HG03520 (cell line): Measurements from ENCODE around the gene FOXK2.
"Not testable (repeated sequence)": the region's sequence is repeated elsewhere in the genome, so short reads cannot be mapped to it uniquely, and the experiment has no call there.

Source experiments
- ATAC-seq: cut with Tn5 transposase; IDR thresholded peaks from one replicate; pipeline ENCODE4 v1.9.1; 2021; ENCODE audit warnings: mild to moderate bottlenecking, moderate library complexity; ENCODE audit not compliant: unreplicated experiment

The FOXK2 gene

DNA sequence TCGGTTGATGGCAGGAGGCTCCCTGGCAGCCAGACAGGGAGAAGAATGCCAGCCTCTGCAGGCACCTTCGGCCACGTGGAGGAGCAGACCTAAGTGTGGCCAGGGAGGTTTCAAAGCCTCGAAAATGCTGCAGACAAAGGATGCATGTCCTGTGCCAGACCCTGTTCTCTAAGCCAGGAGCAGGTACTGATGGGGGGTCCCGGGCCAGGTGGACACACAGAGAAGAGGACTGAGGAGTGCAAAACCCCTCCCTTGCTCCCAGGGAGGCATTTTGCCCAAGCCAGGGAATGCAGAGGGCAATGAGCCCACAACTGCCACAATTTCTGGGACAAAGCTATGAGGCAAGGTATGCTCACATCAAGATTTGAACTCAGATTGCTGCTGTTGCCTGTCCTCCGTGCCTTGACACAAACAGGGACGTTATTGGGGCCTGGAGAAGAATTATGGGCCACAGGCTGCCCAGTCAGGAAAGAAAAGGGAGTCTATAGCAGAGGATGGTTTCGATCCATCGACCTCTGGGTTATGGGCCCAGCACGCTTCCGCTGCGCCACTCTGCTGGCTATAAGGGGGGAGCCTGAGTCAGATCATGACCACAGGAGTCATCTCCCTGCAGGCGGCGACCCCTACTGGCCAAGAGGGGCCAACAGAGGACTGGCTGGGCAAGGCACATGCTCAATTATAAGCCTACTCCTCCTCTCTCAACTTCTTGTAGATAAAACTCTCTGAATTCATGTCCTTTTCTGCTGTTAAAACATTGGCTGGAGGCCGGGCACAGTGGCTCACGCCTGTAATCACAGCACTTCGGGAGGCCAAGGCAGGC is 25.1 kb upstream of the FOXK2 start:
- peak; percentile 46 for ATAC-seq

DNA sequence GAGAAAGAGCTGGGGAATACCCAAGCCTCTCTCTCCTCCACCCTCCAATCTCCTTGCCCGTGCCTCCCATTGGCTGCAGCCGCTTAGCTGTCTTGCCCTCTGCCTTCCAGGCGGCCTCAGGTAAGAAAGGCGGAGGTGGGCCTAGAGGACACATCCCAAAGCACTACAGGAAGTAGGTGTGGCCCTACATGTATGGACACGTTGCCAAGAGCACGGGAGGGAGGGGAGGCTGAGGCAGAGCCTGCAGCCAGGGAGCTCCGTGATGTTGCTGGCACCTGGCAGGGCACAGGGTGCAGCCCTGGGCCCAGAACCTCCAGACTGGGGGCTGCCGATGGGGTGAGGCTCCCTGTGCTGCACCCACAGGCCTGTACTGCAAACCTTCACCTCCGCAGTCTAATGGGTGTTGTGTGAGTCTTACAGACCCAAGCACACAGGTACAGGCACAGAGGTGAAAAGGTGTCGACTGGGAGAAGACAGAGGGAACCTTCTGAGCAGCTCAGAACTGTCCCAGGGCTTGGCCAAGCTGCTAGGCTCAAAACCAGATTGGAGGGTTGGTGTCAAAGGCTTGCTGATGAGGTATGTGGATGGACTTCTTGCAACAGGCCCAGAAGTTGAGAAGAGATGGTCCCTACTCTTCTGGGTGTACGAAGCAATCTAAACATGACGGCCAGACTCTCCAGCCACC is 23.5 kb upstream of the FOXK2 start:
- no peak for ATAC-seq

DNA sequence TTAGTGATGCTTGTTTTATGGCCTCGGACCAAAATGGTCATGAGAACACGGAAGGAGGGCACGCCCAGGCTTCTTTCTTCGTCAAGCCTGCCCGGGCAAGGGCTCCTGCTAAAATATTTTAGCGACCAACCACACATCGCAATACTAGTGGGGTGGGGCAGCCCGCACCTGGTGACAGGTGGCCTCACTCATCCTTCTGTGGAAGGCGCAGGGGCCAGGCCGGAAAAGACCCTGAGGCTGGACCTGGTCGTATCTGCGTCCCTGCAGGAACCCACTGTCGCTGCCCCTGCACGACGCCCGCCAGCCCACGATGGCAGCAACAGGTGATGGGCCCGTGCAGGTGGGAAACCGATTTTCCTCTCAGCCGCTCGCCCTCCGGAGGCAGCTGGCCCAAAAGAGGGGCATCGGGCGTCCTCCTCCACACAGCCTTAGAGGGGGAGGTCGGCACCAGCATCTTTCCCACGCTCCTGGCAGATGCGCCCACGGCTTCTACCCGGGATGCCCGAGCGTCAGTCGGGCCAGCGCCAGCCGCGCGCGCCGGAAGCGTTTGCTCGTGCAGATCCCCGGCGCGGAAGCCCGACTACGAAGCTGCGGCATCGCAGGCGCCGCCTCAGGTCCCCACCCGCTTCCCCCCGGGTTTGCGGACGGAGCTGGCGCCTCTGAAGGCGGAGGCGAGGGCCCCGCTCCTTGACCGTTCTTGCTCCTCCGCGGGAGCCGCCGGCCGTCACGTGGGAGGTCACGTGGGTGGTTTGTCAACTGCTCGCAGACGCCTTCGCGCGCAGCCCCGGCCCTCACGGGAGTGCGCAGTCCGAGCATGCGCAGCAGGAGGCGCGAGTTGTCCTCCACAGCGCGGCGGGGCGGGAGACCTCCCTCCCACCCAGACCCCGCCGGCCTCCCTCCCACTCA is 22.8 kb upstream of the FOXK2 start:
- peak; percentile 47 for ATAC-seq

DNA sequence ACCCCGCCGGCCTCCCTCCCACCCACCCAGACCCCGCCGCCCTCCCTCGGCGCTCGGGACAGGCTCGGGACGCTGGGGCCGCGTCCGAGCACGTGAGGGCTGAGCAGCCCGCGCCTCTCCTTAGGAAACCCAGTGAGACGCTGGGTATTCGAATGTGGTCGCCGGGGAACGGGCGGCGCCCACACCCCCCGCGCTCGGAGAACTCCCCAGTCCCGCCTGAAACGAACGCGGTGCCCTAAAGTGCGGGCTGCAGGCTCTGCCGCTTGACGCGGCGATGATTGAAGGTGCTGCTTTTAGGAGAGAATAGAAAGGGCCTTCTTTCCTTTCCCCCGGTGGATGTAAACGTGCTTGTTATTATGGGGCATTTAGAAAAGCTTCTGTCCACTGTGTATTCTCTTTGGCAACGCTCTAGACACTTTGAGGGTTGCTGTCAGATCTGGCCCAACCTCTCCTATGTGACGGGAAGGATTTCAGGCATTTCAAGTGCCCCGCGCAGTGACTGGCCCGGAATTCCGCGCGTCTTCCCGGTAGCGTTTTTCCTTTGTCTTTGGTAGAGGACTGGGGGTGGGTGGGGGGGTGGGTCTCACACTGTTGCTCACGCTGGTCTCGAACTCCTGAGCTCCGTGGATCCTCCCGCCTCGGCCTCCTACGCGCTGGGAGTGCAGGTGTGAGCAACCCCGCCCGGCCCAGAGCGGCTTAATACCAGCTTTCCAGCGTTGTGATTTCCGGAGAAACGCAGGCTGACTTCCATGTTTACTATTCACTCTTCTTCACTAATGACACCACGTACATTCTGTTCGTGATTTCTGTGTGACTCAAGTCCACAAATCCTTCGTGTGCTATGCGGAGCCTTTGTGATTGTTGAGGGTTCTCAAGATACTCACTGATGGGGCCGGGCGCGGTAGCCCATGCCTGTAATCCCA is 21.8 kb upstream of the FOXK2 start:
- peak; percentile 12 for ATAC-seq

DNA sequence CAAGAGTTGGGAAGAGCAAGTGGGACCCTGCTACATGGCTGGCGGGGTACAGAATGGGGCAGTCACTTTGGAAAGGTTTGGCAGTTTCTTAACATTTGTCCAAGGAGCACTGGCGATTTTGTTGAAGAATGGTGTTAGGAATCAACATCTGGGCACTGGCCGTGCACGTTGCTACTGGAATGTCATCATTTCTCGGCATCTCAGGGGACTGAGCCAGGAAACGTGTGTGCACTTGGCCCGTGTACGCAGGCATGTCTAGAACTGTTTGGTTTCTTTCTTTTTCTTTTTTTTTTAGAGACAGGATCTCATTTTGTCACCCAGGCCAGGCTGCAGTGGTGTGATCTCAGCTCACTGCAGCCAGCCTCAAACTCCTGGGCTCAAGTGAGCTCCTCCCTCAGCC is 17.3 kb upstream of the FOXK2 start:
- ATAC-seq, result no peak

DNA sequence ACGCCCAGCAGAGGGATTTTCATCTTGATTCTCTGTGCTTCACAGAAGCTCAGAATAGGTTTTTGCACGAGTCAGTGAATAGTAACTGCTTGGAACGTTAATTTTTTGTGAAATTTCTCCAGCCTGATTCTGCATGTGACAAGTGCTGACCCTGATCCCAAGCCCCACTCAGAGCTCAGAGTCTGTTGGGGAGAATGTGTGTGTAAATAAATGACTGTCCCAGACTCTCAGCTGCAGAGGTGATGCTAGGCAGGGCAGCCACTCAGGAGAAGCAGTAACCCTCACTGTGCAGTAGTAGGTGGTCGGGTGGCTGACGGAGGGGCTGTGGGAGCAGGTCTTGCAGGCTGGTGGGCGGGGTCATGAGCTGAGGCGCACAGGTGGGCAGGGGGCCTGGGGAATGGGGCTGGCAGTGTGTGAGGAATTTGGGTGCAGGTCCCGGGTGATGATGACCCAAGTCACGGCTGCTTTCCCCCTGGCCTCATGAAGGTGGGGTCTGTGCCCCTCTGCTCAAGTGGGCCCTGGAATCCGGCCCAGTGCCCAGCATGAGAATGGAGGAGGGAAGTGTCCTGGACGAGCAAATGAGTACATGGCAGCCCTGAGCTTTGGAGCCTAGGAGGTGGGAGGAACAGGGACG is 16.3 kb upstream of the FOXK2 start:
- no peak for ATAC-seq

DNA sequence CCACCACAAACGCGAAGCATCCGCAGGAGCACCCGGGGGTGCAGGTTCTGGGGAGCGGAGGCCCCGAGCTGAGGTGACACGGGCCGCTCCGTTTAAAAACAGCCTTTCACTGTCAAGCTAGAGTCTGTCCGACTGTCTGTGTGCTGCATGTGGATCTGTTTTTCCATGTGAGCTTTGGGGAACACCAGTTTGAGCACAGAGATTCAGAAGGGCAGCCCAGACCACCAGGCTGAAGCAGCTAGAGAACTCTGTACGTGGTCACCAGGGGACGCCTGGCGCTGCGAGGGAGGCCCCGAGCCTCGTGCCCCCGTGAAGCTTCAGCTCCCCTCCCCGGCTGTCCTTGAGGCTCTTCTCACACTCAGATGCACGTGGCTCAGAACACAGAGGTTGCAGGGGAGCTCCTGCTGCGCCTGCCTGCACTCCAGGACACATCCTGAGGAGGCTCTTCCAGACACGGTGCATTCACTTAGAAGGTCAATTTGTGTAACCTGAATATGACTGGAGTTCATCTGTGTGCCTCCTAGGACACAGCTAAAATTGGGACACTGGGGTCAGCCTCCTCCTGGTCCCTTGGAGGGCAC is 15.7 kb upstream of the FOXK2 start:
- no peak for ATAC-seq

DNA sequence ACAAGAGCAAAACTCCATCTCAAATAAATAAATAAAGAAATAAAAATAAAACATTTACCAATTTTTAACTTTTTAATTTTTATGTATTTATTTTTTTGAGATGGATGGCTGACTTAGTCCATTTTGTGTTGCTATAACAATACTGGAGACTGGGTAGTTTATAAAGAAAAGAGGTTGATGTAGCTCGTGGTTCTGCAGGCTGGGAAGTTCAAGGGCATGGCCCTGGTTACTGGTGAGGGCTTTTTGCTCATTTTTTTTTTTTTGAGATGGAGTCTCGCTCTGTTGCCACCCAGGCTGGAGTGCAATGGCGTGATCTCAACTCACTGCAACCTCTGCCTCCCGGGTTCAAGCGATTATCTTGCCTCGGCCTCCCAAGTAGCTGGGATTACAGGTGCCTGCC is 14.2 kb upstream of the FOXK2 start:
- ATAC-seq, result no peak

DNA sequence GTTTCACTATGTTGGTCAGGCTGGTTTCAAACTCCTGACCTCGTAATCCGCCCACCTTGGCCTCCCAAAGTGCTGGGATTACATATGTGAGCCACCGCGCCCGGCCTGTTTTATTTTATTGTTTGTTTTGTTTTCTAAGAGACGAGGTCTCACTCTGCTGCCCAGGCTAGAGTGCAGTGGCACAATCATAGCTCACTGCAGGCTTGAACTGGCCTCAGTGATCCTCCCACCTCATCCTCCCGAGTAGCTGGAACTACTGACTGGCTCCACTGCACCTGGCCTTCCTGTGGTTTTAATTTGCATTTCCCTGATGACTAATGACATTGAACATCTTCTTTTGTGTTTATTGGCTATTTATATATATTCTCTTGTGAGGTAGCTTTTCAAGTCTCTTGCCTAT is 13.1 kb upstream of the FOXK2 start:
- ATAC-seq, result peak; percentile 82

DNA sequence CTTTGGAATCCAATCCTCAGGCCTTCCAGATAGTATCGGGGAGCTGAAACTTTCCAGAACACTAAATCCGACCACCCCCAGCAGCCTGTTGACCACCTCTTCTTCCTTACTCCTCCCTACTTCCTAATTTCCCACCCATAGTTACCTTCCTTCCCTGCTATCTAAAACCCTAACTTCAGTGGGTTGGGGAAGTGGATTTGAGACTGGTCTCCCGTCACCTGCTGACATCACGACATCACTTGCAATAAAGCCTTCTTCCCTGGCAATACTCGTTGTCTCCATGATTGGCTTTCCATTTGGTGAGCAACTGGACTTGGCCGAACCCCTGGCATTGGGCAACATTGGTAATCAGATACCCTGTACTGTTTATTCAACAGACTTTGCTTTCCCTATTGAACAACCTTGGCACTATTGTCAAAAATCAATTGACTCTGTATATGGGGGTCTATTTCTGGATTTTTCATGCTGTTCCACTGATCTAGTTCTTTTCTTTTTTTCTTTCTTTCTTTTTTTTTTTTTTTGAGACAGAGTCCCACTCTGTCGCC is 11.8 kb upstream of the FOXK2 start:
- no peak for ATAC-seq

DNA sequence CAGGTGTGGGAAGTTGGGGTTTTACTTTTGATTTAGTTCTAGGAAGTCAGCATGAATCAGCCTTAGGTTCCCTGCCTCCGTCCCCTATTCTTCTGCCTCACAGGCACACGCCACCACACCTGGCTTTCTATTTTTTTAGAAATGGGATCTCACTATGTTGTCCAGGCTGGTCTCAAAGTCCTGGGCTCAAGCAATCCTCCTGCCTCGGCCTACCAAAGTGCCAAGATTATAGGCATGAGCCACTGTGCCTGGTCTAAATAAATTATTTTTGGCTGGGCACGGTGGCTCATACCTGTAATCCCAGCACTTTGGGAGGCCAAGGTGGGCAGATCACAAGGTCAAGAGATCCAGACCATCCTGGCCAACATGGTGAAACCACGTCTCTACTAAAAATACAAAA is 7.9 kb upstream of the FOXK2 start:
- ATAC-seq, result not testable (repeated sequence)

DNA sequence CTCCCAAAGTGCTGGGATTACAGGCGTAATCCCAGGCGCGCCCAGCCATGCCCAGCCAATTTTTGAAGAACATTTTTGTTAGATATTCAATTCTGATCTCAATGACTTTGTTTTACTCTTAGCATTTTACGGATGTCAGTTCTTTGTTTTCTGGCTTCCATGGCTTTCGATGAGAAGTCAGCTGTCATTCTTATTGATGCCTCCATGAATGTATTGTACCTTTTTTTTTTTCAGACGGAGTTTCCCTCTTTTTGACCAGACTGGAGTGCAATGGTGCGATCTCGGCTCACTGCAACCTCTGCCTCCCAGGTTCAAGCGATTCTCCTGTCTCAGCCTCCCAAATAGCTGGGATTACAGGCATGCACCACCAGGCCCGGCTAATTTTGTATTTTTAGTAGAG is 5.7 kb upstream of the FOXK2 start:
- ATAC-seq, result not testable (repeated sequence)

DNA sequence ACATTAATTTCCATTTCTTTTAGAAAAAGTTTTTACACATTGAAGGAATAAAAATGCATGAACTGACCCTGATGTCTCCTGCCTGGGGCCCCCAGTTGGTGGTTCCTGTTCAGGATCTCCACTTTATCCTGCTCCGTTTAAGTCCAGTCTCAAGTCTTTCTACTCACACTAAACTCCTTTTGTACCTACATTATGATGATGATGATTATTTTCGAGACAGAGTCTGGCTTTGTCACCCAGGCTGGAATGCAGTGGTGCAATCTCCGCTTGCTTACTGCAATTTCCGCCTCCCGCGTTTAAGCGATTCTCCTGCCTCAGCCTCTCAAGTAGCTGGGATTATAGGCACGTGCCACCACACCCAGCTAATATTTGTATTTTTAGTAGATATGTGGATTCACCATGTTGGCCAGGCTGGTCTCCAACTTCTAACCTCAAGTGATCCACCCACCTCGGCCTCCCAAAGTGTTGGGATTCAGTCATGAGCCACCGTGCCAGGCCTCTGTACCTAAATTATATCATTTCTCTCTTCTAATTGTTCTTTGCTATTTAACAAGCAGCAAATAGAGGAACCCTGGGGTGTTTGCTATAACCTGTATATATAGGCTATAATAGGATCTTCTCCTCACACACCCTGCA is 2.2 kb upstream of the FOXK2 start:
- ATAC-seq, result no peak

DNA sequence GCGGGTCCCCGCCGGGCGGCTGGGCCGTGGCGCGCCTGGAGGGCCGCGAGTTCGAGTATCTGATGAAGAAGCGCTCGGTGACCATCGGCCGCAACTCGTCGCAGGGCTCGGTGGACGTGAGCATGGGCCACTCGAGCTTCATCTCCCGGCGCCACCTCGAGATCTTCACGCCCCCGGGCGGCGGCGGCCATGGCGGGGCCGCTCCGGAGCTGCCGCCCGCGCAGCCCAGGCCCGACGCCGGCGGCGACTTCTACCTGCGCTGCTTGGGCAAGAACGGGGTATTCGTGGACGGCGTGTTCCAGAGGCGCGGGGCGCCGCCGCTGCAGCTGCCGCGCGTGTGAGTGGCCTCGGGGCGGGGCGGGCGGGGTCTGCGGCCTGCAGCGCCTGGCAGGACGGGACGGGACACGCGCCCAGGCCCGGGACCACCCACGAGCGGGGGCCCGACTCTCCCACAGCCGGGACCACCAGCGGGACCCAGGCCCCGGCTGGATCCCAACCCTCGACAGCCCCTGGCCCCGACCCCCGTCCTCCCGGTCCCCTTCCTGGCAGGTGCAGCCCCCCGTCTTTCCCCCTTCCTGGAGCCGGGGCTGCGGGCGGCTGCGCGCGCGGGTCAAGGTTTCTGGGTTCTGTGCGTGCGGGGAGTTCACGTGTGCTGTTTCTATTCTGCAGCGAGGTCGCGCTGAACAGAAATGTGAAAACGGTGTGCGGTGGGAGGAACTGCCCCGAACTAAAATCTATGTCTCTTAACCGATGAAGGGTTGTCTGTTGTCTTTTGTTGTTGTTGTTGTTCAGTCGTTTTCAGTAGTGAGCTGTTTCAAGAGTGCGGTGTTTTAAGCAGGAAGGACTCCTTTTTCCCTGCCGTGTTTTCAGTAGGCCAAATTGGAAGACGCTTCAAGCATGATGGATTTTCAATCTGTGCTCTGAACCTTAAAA is 705 bp downstream of the FOXK2 start:
- ATAC-seq, result no peak

DNA sequence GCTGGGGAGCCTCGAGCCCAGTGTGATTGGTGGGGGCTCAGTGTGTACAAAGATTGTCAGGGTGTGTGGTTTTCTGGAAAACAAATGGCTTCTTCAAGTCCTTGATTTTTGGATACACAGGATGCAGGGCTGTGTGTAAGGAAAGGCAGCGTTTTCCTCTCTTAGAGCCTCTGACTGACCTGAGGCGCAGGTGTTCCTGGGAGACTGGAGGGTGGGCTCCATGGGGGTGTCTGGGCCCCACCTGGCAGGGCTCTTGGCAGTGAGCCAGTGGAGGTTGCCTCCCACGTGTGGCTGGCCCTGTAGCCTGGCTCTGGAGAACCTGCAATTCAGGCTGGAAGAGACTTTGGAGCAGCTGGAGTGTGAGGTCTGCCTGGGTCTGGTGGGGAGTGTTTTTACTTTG is 5.0 kb downstream of the FOXK2 start:
- no peak for ATAC-seq

DNA sequence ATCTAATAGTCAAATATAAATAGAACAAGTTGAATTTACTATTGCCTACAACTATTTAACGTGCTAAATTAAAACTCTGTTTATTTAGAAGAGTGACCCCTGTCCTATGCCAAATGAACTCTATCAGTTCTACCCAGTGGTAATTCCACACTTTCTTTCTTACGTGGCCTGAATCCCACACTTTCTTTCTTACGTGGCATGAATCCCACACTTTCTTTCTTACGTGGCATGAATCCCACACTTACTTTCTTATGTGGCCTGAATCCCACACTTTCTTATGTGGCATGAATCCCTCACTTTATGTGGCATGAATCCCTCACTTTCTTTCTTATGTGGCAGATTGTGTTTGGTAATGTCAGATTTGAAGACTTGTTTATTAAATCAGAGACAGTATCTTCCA is 6.2 kb downstream of the FOXK2 start:
- no peak for ATAC-seq

DNA sequence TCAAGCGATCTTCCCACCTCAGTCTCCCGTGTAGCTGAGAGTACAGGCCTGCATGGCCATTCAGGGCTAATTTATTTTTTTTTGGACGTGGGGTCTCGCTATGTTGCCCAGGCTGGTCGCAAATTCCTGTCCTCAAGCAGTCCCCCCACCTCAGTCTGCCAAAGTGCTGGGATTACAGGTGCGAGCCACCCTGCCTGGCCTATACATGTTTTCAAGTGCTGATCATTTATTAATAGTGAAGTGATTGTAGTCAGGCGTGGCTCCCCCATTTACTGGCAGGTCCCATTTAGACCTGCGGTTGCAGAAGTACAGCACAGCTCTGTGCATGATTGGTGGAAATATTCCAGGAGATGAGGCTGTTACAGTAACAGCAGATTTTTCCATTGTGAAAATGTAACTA is 8.4 kb downstream of the FOXK2 start:
- ATAC-seq, result no peak
